ENCODE results near the gene ASS1.

ASS1 gene

DNA sequence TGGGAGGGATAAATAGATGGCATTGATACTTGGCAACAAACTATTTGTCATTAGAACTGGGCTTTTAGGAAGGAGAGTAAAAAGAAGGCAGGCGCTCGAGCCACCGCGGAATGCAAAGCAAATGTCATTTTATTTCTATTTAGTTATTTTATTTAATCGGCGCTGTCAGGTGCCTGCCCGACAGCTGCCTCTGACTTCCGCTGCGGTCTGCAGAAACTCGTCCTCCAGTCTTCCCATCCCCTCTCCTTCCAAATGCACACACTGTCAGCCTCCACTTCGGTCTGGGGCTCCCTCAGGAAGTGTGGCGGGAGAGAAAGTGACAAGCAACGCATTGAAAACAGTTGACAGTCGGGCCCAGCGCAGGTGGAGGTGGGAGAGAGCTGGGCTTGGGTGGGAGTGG, 29.3 kb downstream of the ASS1 start:
- no peak for DNase-seq (ENCODE audit: low spot score)

DNA sequence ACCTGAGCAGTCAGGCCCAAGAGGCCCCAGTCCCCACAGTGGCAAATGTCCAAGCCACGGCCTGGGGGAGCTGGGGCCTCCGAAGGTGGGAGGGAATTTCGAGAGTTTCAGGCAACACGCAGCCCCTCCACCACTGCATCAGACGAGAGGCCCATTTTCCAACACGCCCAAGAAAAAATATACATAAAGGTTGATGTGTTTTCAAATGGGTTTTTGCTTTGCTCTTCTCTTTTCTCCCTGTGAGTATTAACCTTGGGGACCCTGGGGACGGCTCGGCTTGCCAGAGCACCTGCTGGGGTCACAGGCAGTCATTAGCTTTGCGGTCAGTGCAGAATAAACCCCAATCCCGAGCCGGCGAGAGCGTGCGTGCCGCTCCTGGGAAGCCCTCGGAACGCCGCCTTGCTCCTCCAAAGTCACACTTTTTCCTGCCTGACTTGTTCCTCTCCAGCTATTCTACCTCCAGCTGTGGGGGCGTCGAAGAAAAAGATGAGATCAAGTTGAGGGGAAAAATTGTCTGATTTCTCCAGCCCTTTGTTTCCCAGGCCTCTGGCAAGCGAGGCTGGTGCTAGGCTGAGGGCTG, 31.5 kb downstream of the ASS1 start:
- DNase-seq (ENCODE audit: low spot score) = no peak

DNA sequence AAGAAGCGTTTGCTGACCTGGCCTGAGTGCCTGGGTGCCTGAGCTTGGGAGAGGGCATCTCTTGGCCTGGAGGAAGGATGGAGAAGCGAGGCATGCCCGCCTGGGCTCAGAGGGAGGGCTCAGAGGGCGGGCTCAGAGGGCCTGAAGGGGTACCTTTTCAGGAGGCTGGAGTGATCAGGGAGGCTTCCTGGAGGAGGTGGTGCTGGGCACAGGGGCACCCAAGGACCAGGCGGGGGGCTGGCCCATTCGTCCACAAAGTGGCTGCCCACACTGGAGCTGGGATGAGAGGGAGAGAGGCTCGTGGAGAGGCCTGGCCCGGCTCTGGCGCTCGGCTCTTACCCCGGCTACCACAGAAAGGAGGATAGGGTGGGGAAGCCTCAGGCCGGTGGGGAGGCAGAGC, 32.8 kb downstream of the ASS1 start:
- no peak for DNase-seq (ENCODE audit: low spot score)

DNA sequence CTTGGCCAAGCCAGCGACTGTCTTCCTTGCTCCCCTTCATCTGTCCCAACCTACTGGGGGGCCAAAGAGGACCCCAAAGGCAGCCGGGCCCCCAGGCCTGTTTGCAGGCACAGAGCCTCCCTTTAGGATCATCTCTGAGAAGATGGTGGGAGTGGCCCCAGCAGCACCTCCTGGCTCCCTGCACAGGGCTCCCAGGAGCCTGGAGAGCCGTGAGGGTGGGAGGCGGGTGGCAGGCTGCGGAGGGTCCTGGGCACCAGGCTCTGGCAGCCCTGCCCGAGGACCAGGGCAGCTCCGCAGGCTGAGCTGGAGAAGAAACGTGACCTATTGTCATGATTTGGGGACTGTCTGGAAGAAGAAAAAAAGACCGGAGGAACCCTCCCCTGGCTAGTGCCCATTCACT, 33.4 kb downstream of the ASS1 start:
- no peak for DNase-seq (ENCODE audit: low spot score)

DNA sequence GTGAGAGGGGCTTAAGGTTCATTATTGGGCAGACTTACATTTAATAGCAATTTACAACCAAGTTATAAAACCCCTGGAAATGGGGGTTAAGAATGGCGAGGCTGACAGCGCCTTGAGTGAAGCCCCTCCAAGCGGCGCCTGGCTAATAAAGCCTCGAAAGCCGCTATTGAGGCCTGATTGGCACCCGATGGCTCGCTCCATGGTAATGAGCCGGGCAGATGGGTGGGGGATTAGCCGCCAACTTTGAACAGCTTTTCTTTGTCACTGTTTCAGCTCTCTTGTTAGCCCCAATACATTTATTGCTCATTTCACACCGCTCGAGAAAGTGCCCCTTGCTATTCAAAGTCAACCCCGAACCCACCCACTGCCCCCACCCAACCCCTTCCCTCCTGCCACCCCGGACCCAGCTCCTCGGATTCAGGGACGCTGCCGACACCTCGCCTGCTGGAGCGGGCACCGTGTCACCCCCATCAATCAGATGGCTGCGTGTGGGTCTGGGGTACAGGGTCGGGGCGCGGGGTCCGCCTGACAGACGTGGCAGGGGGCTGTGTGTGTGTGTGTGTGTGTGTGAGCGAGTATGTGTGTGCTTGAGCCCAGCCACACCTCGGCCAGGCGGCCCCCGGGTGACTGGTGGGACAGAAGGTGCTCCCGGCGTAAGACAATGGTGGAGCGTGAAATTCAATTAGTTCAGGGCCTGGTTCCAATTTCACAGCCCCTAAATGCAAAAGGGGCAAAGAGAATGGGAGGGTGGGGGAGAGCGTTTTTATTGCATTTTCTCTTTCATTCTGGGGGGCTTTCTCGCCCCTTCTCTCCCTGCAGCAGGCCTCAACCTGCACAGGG, 34.2 kb downstream of the ASS1 start:
- no peak for DNase-seq (ENCODE audit: low spot score)

DNA sequence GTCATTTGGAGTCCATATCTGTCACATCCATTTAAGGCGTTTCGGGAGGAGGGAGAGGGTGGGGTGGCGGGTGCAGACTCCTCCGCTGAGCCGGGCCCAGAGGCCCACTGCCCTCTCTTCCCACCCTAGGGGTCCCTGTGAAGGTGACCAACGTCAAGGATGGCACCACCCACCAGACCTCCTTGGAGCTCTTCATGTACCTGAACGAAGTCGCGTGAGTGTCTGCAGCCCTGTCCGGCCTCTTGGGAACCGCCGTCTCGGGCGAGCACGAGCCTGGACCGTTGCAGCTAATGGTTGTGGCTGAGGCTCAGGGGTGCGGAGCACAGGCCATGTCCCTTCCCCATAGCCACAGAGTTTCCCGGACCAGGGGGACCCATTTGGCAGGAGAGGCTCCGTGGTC, 34.8 kb downstream of the ASS1 start:
- DNase-seq (ENCODE audit: low spot score) = no peak

DNA sequence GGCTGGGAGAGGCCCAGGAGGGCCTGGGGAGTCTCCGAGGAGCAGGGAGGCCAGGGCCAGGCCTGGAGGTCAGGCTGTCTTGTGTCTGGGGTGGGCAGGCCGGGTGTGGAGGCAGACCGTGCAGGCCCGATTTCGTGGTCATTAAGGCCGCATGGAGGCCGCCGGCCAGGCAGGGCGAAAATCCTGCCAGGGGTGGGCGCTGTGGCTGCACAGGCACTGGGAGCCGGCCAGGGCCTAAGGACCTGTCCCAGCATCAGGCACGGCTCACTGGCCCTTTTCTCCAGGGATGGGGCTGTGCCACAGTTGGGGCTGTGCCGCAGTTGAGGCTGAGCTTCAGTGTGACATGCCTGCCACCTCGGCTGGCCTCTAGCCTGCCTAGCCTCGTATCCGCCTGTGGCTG, 35.9 kb downstream of the ASS1 start:
- no peak for DNase-seq (ENCODE audit: low spot score)

DNA sequence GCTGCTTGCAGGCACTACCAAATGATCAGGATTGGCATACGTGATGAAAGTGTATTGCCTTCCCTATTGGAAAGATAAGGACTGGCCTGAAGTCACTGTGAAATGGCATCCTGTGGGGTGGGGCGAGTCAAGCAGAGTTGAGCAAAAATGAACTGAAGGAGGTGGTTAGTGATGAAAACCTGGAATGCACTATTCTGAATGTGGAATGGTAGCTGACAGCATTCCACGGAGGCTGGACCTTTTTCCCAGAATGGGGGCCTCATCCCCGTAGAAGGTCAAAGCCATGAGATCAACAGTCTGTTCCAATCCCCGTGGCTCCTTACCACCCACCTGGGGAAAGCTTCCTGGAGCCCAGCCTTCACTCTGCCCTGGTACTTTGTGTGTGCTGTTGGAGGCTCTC, 37.7 kb downstream of the ASS1 start:
- DNase-seq (ENCODE audit: low spot score) = no peak

DNA sequence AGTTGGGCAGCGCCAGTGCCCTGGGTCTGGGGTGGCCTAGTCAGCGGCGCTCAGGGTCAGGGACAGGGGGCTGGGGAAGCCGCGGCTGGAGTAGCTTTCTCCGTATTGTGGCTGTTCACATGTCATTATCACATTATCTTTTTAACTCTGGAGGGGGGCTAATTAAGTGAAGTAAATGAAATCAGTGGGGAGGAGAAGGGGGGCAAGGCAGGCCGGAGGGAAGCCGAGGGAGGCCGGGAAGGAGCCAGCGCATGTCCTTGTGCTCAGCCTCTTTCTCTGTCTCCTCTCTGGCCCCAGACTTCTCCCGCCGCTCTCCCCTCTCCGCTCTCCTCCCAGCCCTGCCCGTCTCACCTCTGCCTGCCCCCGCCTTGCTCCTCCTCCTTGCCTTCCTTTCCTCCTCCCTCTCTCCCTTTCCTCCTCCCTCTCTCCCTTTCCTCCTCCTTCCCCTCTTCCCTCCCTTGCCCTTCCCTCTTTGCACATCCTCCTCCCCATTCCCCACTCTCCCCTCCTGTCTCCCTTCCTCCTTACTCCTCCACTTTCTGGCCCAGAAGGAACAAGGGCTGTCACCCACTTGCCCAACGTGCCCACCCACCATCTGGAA, 38.7 kb downstream of the ASS1 start:
- DNase-seq (ENCODE audit: low spot score) = no peak

DNA sequence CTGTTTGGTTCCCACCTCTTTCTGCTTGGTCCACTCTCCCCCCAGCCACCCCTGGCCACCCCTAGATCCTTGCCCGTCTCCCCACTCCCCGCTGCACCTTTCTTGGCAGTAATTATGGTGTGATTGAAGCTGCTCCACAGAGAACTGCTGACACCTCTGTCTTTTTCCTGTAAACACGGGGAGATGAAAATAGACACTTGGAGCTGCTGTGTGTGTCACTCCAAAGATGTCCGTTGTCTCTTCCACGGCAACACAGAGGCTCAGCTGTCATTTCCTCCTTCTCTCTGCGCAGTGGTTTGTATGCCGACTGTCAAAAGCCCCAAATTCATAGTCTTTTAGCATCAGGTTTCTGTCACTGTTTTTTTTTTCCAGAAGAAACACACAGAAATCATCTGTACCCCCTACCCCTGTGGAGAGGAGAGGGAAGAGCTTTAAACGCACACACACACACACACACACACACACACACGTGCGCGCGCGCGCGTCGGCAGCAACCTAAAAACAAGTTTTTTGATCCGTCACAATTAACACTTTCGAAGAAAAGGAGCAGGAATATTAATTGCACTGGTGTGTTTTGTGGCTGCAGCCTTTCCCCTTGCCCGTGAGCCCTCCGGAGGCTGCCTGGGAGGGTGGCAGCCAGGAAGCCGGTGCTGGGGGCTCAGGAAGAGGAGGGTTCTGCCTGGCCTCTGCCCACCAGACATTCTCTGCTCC, 39.8 kb downstream of the ASS1 start:
- no peak for DNase-seq (ENCODE audit: low spot score)

DNA sequence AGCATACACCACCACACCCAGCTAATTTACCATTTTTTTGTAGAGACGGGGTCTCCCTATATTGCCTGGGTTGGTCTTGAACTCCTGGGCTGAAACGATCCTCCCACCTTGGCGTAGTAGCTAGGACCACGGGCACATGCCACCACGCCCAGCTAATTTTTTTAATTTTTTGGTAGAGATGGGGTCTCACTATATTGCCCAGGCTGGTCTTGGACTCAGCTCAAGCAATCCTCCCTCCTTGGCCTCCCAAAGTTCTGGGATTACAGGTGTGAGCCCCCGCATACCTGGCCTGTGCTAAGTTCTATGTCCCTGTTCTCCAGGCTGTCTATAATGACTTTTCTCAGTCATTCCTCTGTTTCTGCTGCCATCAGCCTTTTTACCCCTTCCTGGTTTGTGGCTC, 41.3 kb downstream of the ASS1 start:
- no peak for DNase-seq (ENCODE audit: low spot score)

DNA sequence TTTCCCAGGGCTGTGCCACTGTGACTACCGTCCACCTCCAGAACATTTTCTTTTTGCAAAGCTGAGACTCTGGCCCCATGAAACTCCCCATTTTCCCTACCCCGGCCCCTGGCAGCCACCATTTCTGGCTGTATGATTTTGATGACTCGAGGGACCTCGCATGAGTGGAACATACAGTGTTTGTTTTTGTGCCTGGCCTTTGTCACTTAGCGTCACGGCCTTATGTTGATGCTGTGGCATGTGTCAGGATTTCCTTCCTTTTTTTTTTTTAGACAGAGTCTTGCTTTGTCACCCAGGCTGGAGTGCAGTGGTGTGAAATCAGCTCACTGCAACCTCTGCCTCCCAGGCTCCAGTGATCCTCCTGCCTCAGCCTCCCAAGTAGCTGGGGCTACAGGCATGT, 42.7 kb downstream of the ASS1 start:
- DNase-seq (ENCODE audit: low spot score) = no peak

DNA sequence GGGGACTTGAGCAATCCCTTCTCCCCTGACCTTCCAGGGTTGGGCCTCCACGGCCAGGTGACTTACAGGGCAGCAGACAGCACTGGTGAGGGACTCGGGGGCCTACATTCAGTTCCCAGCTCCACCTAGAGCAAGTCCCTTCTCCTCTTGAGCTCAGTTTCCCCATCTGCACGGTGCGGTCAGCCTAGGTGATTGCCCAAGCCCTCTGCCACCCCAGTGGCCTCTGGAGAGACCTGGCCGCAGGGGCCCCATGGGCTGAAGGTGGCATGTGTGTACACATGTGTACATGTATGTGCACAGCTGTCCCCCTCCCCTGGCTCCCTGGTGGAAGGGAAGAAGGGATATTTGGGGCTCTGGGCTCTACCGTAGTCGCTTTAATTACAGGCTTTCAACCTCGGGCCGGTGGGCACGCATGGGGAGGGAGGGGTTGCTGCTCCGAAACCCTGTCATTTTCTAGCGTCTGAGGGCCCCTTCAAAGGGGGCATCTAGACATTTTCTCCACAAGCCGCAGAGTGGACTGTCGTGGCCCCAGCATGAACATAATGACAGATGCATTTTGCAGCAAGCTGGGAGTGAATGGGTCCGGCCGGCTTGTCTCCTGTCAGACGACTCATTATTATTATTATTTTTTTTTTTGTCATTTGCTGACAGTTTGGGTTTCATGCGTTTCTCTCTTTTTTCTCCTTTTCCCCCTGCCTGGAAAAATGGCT, 44.0 kb downstream of the ASS1 start:
- no peak for DNase-seq (ENCODE audit: low spot score)

DNA sequence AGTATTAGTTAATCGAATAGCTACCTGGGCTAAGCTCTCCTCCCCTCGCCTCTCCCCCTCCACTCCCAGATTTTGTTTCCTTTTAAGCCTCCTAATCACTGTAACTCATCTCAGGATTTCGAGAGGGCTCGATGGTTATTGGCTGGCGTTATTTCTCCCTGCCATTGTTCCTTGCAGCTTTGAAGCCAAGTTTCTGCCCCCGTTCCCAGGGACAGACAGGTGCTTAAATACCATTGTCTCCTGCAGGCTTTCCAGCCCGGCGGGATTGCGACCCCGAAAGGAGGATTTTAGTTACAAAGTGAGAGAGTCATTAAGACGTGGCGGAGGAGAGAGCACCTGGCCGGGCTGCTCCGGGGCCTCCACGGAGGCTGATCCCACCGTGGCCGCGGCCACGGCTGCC, 46.2 kb downstream of the ASS1 start:
- DNase-seq (ENCODE audit: low spot score) = no peak

DNA sequence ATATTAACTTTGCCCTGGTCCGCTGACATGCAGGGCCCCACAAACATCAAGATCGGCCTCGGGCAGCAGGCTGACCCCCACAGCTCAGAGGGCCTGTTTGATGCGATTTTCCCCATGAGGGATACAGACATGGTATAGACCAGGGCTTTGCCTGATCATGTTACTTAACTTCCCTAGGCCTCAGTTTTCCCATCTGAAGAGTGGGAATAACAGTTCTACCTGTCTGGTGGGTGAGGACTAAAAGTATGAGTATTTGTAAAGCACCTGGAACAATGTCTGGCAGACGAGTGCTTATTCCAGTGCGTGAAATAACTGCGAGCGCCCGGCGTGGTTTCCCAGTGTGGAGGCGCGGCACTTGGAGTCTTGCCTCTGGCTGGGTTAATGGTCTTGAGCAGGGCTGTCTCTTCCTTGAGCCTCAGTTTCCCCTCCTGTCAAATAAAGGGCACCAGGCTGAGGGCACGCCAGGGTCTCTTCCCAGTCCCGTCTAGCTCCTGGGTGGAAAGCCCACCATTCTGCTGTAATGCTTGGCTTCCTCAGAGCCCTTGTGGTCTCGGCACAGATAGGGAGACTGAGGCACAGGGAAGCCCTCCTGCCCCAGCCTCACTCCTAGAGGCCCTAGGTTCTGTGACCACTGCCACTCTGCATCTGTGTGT, 47.2 kb downstream of the ASS1 start:
- no peak for DNase-seq (ENCODE audit: low spot score)

DNA sequence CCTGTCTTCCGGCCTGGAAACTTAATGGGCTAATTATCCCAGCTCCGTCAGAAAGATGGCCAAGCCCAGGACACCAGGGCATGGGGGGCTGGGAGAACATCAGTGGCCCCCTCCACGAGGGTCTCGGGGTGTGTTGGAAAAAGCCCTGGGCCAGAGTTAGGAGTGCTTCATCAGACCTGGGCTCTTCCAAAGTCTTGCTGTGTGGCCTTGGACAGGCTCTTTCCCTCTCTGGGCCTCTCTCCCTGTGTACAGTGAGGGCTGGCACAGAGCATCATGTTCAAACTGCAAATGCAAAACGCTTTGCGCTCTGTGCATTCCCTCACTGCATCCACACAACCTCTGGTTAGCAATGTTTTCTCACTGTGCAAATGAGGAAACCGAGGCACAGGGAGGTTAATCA, 48.3 kb downstream of the ASS1 start:
- no peak for DNase-seq (ENCODE audit: low spot score)

DNA sequence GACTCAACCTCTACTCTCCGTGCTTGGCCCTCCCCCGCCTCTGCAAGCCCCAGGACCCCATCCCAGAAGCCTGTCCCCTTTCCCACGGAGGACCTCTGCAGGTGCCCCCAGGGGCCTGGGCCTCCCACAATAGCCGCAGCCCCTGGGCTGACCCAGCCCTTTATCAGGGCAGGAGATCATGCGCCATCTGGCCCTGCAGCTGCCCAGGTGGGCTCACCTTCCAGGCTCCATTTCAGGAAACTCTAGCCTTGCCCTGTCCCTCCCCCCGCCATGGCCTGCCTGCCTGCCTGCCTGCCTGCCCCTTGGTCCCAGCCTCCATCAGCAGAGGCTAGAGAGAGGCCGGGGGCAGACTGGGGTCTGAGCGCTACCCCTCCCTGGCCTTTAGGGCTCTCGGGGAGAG, 48.7 kb downstream of the ASS1 start:
- DNase-seq (ENCODE audit: low spot score) = no peak

DNA sequence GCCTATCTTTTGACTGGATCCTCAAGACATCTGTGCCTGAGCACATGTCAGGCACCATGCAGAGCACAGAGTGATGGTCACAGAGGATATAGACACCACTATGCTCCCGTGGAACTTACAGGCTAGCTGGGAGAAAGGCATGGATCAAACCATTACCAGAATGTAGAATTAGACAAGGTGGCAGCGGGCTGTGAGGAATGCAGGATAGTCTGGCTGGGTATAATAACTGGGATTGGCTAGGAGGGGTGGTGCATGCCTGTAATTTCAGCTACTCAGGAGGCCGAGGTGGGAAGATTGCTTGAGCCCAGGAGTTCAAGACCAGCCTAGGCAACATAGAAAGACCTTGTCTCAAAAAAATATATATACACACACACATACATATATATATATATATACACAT, 50.3 kb downstream of the ASS1 start:
- no peak for DNase-seq (ENCODE audit: low spot score)

DNA sequence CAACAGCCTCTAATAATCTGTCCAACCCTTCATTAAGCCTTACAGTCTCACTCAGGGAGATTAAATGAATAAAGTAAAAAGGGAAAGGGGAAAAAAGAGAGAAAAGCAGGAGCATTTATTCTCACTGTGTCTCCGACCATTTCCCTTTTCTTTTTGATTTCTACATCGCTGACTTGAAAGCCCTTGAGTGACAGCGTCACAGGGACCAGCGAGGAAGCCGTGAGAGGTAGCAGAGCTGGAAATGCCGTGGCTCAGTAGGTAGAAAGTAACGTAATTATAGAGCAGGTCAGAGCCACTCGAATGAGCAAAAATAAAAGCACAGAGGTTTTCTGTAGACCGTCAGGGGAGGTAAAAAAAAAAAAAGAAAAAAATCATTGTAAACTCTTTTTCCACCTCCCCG, 52.4 kb downstream of the ASS1 start:
- no peak for DNase-seq (ENCODE audit: low spot score)

DNA sequence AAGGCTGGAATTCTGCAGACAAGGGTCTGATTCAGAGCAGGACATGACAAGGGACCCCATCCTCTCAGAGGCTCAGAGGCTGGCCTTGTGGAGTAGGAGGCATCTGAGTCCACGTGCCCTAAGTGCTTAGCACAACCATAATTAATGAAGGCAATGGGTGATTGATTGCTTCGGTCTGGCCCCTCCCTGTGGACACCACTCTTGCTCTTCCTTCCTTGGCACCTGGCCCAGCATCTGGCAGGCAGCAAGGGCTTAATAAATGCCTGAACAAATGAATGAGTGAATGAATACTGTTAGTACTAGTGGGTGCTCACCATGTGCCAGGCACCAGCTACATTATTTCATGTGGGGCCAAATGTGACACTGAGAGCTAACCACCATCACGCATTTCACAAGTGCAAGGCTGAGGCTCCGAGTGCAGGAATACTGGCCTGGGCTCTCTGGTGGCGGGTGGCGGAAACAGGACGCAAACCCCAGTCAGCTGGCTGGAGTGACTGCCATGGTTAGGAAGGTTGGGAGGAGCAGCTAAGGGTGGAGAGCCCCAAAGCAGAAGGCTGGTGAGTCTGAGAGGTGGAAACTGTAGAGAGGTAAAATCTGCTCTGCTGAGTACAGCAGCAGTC, 53.6 kb downstream of the ASS1 start:
- no peak for DNase-seq (ENCODE audit: low spot score)

DNA sequence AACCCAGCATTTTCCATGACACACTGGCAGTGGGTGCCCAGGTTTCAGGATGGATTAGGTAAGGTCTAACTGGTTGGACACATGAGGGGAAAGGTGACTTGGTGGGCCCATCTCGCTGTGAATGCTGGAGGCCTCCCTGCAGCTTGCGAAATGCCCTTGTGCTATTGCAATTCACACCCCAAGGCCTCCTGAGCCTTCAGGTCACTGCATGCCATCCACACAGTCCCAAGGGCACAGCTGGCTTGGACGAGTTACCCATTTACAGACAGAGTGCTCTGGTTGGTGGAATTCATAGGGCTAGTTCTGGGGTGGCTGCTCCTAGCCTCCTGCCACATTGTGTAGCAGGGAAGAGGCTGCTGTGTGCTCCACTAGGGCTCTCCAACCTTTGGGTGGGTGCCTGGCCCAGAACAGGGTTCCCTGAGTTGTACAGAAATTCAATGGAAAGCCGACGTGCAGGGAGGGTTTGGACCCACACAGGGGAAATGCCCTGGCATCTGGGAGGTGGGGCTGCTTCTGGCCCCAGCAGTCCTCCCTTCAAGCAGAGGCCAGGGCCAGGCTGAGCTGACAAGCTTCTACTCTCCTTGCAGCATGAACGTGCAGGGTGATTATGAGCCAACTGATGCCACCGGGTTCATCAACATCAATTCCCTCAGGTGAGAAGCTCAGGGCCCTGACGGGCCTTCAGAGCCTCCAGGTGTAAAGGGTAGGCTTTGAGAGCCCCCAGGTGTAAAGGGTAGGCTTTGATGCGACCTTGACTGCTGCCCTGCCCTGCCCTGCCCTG, 54.3 kb downstream of the ASS1 start:
- DNase-seq (ENCODE audit: low spot score) = no peak
